ENCODE data around the gene GNA15.
"Not testable (repeated sequence)": the region's sequence is repeated elsewhere in the genome, so short reads cannot be mapped to it uniquely, and the experiment has no call there.

The GNA15 gene

DNA sequence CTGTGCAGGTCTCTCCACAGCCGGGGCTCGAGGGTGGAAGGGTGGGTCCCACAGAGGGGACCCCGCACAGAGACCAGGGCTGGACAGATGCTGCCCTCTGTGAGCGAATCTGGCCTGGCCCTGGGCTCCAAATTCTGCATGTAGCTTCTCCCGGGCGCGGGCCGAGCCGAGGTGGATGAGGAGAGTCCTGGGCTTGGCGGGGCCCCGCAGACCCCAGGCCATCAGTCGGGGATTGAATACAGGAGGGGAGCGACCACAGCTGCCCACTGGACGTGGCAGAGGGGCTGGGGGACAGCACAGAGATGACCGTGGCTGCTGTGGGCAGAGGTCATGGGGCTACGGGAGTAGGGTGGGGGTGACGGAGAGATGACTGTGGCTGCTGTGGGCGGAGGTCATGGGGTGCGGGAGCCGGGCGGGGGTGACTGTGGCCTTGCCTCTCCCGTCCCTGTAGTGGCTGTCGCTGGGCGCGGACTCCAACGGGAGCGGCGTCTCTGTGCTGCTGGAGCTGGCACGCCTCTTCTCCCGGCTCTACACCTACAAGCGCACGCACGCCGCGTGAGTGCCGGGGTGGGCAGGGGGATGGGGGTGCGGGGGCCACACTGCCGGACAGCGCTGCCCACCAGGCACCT is 65.4 kb downstream of the GNA15 start:
- no peak for DNase-seq (ENCODE audit: low read depth)
- H3K4me3 ChIP-seq (ENCODE audit: low read depth, low read length): no peak overlapping the region

DNA sequence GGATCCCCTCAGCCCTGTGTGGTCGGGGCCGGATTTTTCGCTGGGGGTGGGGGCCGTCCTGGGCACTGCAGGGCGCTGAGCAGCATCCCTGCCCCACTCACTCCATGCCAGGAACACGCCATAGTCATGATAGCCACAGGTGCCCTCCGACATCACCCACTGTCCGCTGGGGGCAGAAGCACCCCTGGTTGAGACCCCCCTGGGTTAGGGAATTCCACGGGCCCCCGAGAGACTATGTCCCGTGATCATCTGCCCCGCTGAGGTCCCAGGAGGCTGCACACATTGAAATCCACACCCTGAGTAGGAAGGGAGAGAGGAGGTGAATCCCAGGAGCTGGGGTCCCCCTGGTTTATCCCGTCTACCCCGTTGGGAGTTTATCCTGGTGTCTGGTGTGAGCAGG is 66.1 kb downstream of the GNA15 start:
- no peak overlapping the region for H3K4me3 ChIP-seq (ENCODE audit: low read depth, low read length)
- DNase-seq (ENCODE audit: low read depth): no peak

- DNase-seq (ENCODE audit: low read depth): no peak
Observed at GRCh38 chr19:3202346-3202745, 66.5 kb downstream of the GNA15 start.

GRCh38 chr19:3202895-3203294 is 67.1 kb downstream of the GNA15 start:
- DNase-seq (ENCODE audit: low read depth); H3K4me3 ChIP-seq (ENCODE audit: low read depth, low read length): not testable (repeated sequence)

More at GRCh38 chr19:3202346-3202745, 66.5 kb downstream of the GNA15 start:
- no peak overlapping the region for H3K4me3 ChIP-seq (ENCODE audit: low read depth, low read length)

DNA sequence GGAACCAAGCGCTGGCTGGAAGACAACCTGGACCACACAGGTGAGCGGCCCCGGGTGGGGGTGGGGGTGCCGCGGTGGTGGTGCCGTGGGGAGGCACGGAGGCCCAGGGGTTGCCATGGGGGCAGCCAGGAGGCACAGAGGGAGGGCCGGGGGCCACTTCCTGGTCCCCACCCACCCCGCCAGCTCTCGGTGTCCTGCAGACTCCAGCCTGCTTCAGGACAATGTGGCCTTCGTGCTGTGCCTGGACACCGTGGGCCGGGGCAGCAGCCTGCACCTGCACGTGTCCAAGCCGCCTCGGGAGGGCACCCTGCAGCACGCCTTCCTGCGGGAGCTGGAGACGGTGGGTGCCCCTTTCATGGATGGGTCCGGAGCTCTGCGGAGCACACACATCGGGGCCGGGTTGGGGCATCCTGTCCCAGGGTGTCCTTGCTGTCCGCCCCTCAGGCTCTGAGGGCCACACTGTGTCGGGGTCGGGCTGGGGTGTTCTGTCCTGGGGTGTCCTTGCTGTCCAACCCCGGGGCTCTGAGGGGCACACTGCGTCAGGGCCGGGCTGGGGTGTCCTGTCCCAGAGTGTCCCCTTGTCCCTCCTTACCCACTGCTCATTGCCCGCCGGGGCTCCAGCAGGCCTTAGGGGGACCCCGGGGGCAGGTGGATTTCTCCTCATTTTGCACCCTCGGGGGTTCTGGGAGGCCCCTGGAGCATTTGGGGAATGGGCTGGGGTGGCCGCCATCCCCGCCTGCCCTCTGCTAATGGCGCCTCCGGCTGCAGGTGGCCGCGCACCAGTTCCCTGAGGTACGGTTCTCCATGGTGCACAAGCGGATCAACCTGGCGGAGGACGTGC is 68.2 kb downstream of the GNA15 start:
- H3K4me3 ChIP-seq (ENCODE audit: low read depth, low read length): no peak overlapping the region
- no peak for DNase-seq (ENCODE audit: low read depth)

DNA sequence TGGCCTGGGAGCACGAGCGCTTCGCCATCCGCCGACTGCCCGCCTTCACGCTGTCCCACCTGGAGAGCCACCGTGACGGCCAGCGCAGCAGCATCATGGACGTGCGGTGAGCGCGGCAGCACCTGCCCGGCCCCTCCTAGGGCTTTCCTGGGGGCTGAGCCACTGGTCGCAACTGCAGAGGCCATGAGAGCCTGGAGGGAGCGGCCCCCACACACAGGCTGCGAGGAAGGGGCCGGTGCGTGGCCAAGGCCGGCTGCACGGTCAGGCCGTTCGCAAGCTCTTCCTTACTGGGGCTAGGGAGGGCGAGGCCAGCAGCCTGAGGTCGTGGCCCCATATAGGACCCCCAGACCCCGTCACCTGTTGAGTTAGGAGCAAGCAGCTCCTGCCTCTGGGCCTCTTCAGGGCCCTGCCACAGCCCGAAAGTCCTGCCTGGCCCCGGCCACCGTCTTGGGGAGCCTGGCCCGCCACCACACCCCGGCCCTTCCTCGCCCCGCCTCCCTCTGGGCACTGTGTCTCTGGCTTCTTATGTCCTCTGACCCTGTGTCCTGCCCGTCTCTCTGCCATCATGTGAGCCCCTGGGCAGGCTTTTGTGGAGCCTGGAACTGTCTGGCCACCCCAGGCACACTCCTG is 68.9 kb downstream of the GNA15 start:
- no peak for DNase-seq (ENCODE audit: low read depth)

DNA sequence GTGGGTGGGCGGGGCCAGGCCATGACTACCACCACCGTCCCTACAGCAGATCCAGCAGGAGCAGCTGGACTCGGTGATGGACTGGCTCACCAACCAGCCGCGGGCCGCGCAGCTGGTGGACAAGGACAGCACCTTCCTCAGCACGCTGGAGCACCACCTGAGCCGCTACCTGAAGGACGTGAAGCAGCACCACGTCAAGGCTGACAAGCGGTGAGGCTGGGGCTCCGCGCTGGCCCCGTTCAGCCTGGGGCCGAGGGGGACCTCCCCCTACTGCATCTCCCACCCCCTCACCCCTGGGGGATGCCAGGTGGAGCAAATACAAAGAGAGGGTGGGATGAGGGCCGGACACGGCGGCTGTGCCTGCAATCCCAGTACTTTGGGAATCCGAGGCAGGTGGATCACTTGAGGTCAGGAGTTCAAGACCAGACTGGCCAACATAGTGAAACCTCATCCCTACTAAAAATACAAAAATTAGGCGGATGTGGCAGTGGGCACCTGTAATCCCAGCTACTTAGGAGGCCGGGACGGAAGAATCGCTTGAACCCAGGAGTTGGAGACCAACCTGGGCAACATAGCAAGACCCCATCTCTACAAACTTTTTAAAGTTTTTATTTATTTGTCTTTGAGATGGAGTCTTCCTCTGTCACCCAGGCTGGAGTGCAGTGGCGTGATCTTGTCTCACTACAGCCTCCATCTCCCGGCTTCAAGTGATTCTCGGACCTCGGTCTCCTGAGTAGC is 70.6 kb downstream of the GNA15 start:
- DNase-seq (ENCODE audit: low read depth): no peak
- no peak overlapping the region for H3K4me3 ChIP-seq (ENCODE audit: low read depth, low read length)

More for the DNA sequence above, 68.9 kb downstream of the GNA15 start:
- H3K4me3 ChIP-seq (ENCODE audit: low read depth, low read length): no peak overlapping the region

DNA sequence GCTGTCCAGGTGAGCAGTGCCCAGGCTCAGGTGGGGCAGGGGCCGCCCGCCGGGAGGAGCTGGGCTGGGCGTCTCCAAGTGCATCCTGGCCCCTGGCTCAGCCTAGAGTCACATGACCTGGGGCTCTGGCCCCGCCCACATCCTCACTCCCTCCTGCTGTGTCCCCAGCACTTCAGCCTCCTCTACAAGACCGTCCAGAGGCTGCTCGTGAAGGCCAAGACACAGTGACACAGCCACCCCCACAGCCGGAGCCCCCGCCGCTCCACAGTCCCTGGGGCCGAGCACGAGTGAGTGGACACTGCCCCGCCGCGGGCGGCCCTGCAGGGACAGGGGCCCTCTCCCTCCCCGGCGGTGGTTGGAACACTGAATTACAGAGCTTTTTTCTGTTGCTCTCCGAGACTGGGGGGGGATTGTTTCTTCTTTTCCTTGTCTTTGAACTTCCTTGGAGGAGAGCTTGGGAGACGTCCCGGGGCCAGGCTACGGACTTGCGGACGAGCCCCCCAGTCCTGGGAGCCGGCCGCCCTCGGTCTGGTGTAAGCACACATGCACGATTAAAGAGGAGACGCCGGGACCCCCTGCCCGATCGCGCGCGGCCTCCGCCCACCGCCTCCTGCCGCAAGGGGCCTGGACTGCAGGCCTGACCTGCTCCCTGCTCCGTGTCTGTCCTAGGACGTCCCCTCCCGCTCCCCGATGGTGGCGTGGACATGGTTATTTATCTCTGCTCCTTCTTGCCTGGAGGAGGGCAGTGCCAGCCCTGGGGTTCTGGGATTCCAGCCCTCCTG is 71.8 kb downstream of the GNA15 start:
- DNase-seq (ENCODE audit: low read depth): no peak
- H3K4me3 ChIP-seq (ENCODE audit: low read depth, low read length): no peak overlapping the region

DNA sequence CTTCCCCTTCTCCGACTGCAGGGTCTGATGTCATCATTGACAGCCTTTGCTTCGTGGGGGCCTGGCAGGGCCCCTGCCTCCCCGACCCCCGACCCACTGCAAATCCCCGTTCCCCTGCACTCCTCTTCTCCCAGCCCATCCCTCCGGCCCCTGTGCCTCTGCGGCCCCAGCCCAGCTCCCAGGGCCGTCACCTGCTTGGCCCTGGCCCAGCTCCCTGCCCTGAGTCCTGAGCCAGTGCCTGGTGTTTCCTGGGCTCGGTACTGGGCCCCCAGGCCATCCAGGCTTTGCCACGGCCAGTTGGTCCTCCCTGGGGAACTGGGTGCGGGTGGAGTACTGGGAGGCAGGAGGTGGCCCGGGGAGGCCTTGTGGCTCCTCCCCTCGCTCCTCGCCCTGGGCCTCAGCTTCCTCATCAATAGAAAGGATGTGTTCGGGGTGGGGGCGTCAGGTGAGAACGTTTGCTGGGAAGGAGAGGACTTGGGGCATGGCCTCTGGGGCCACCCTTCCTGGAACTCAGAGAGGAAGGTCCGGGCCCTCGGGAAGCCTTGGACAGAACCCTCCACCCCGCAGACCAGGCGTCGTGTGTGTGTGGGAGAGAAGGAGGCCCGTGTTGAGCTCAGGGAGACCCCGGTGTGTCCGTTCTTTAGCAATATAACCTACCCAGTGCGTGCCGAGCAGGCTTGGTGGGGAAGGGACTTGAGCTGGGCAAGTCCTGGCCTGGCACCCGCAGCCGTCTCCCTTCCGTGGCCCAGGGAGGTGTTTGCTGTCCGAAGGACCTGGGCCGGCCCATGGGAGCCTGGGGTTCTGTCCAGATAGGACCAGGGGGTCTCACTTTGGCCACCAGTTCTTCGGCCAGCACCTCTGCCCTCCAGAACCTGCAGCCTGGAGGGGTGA is 72.7 kb downstream of the GNA15 start:
- no peak overlapping the region for H3K4me3 ChIP-seq (ENCODE audit: low read depth, low read length)
- no peak for DNase-seq (ENCODE audit: low read depth)

DNA sequence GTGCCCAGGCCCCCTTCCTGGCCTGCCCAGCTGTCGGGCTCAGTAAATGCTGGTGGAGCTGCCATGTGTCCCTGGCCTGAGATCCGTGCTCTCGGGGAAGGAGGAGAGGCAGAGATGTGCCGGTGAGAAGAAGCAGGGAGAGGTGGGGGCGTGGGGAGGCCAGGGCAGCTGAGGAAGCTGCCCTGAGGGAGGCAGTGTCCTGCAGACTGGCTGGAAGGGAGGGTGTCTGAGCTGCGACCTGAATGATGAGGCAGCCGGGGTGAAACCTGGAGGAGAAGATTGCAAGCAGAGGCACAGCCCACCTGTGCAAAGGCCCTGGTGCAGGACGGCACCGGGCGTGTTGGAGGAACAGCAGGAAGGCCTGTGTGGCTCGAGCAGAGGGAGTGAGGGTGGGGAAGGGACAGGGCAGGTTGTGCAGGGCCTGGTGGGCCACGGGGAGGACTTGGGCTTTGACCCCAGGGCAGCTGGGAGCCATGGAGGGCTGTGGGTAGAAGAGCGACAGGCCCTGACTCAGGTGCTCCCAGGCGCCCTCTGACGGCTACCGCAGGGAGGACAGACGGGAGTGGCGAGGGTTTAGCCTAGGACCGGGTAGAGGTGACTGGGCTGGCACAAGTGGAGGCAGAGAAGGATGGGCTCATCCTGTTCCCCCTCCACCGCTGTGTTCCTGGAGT is 74.6 kb downstream of the GNA15 start:
- no peak for DNase-seq (ENCODE audit: low read depth)
- H3K4me3 ChIP-seq (ENCODE audit: low read depth, low read length): no peak overlapping the region

DNA sequence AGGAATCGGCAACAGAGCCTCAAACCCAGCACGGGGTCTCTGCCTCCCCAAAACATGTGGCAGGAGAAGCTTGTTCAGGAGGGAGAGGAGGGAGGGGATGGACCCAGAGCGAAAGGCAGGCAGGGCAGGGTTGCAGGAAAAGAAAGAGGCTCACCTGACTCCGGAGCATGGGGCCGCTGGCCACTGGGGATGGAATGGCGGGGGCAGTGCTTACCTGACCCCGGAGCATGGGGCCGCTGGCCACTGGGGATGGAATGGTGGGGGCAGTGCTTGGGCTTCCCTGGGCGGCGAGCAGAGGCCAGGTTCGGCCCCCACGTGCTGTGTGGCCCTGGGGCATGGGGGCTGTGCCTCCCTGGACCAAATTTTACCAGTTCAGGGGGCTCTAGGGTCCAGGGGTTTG is 75.4 kb downstream of the GNA15 start:
- no peak overlapping the region for H3K4me3 ChIP-seq (ENCODE audit: low read depth, low read length)
- DNase-seq (ENCODE audit: low read depth): no peak

GRCh38 chr19:3213159-3213558 is 77.3 kb downstream of the GNA15 start:
- no peak overlapping the region for H3K4me3 ChIP-seq (ENCODE audit: low read depth, low read length)
- DNase-seq (ENCODE audit: low read depth): no peak
